ENCODE data around the gene SIRPA.

Gene SIRPA

GRCh38 chr20:1870792-1871550 is 24.2 kb upstream of the SIRPA start:
- no peak for DNase-seq

GRCh38 chr20:1871807-1872458 is 23.3 kb upstream of the SIRPA start:
- no peak for DNase-seq

GRCh38 chr20:1872459-1873097 is 22.6 kb upstream of the SIRPA start:
- no peak for DNase-seq

- no peak for DNase-seq
Observed at GRCh38 chr20:1874450-1875182, 20.6 kb upstream of the SIRPA start.

GRCh38 chr20:1875183-1875554 is 20.0 kb upstream of the SIRPA start:
- no peak for DNase-seq

GRCh38 chr20:1875762-1876161 is 19.4 kb upstream of the SIRPA start:
- DNase-seq, result no peak

- DNase-seq, result no peak
Observed at GRCh38 chr20:1876217-1876921, 18.8 kb upstream of the SIRPA start.

GRCh38 chr20:1876975-1877608 is 18.1 kb upstream of the SIRPA start:
- no peak for DNase-seq

GRCh38 chr20:1877609-1878200 is 17.5 kb upstream of the SIRPA start:
- no peak for DNase-seq

- DNase-seq, result no peak
Observed at GRCh38 chr20:1879369-1879768, 15.8 kb upstream of the SIRPA start.

GRCh38 chr20:1879934-1880333 is 15.3 kb upstream of the SIRPA start:
- DNase-seq, result peak; percentile 55

GRCh38 chr20:1880529-1881239 is 14.5 kb upstream of the SIRPA start:
- DNase-seq, result no peak

- DNase-seq, result no peak
Observed at GRCh38 chr20:1881240-1881835, 13.9 kb upstream of the SIRPA start.

- DNase-seq, result no peak
Observed at GRCh38 chr20:1882026-1882425, 13.2 kb upstream of the SIRPA start.

- DNase-seq, result no peak
Observed at GRCh38 chr20:1883986-1884385, 11.2 kb upstream of the SIRPA start.

- DNase-seq, result no peak
Observed at GRCh38 chr20:1885254-1885653, 10.0 kb upstream of the SIRPA start.

GRCh38 chr20:1885940-1886693 is 9.1 kb upstream of the SIRPA start:
- DNase-seq, result no peak

- DNase-seq, result no peak
Observed at GRCh38 chr20:1887321-1887720, 7.9 kb upstream of the SIRPA start.

GRCh38 chr20:1887756-1888155 is 7.5 kb upstream of the SIRPA start:
- DNase-seq, result no peak

Measured in fibroblast of skin of back (primary cell).